RWPE1 (cell line): Measurements from ENCODE around the gene PALLD.
A peak's percentile ranks its signal among the peaks of the same experiment; 100 is the strongest.

Source experiments
- CTCF ChIA-PET: fragments of 350-600 bp; sonication (Branson Sonifier 250); formaldehyde crosslinking; extraction: SDS; loops from one replicate; lab custom pipeline; 2021; lab: Yijun Ruan, JAX
- POLR2A ChIA-PET: fragments of 400-600 bp; formaldehyde crosslinking; extraction: SDS; loops from one replicate; lab custom pipeline; 2020; ENCODE audit warnings: antibody characterized with exemption; ENCODE audit not compliant: low non-redundant PET; lab: Yijun Ruan, JAX
- DNase-seq: peaks from one replicate; pipeline ENCODE4 v3.0.0; 2012; ENCODE audit warnings: low spot score
- H3K27ac ChIP-seq: fragments of 450-650 bp; 2 replicates; pipeline ENCODE4 v1.5.1; 2017
- CTCF ChIP-seq: fragments of 450-650 bp; conservative IDR thresholded peaks from 2 replicates; pipeline ENCODE4 v1.5.1; 2017; ENCODE audit warnings: low read depth, mild to moderate bottlenecking

Gene PALLD

GRCh38 chr4:168852933-168853713 is 356.3 kb downstream of the PALLD start:
- DNase-seq, result no peak
- ChIA-PET CTCF (interaction anchor here (0.5 kb wide), 1 partner anchor 31 kb away, joined by 3 read pairs; no protein-coding TSS in a partner anchor), POLR2A (no interaction called here)
- peak overlapping the region; percentile 22; the same call in 1 of the 2 replicates for H3K27ac ChIP-seq
- no peak for TF ChIP-seq CTCF

- POLR2A ChIA-PET, result no interaction called here
- CTCF ChIA-PET, result no interaction called here
- H3K27ac ChIP-seq, result peak overlapping the region; percentile 22; the same call in 1 of the 2 replicates
- DNase-seq, result no peak
- no peak for TF ChIP-seq CTCF
These were observed 356.9 kb downstream of the PALLD start for GRCh38 chr4:168853770-168854169.

- H3K27ac ChIP-seq, result 0 out of 2 replicates have a peak overlapping the region, but pooled peaks have one; percentile 40
- ChIA-PET CTCF (interaction anchor here (0.6 kb wide), 1 partner anchor 31 kb away, joined by 3 read pairs; no protein-coding TSS in a partner anchor), POLR2A (no interaction called here)
- no peak for DNase-seq
- TF ChIP-seq CTCF, result no peak
These were observed 357.6 kb downstream of the PALLD start for GRCh38 chr4:168854350-168854921.

GRCh38 chr4:168856312-168856711 is 359.5 kb downstream of the PALLD start:
- no peak for DNase-seq
- POLR2A ChIA-PET, result no interaction called here
- no peak for TF ChIP-seq CTCF
- CTCF ChIA-PET, result no interaction called here
- no peak overlapping the region for H3K27ac ChIP-seq

- CTCF ChIA-PET, result no interaction called here
These were observed 360.2 kb downstream of the PALLD start for GRCh38 chr4:168857009-168857408.

More at GRCh38 chr4:168857009-168857408, 360.2 kb downstream of the PALLD start:
- no peak for TF ChIP-seq CTCF
- no peak for DNase-seq
- POLR2A ChIA-PET, result no interaction called here
- no peak overlapping the region for H3K27ac ChIP-seq
